Kidney (tissue), 14 donors: ENCODE results near the gene ZG16B. TPM values are rescaled to one million over a fixed set of nuclear protein-coding genes. Genes with fewer than 3 reads are reported as not detected.

Experiments used
- DNase-seq, 5 donors: peaks; one replicate each; pipeline ENCODE4 v3.0.0-alpha.2; 2013 to 2020
- FAIRE-seq: peaks from 2 replicates; lab custom pipeline; 2012; peaks lifted over from hg19 to GRCh38; lab: Jason Lieb, UNC
- H3K27ac ChIP-seq, 2 donors: one replicate each; pipeline ENCODE4 v1.7.0; 2013; ENCODE audit warnings: low read depth in 2 of 2, low read length in 2 of 2, inconsistent platforms in 1 of 2
- H3K27me3 ChIP-seq: one replicate; pipeline ENCODE4 v1.7.1; 2013; ENCODE audit warnings: low read length, inconsistent platforms; ENCODE audit not compliant: control insufficient read depth, insufficient read depth
- H3K36me3 ChIP-seq, 3 donors: one replicate each; pipeline versions ENCODE4 v1.7.0 to v1.7.1; 2013; ENCODE audit warnings: low read length in 3 of 3, control low read depth in 1 of 3, inconsistent platforms in 1 of 3; ENCODE audit not compliant: insufficient read depth in 3 of 3, control insufficient read depth in 2 of 3
- H3K4me1 ChIP-seq, 3 donors: one replicate each; pipeline versions ENCODE4 v1.7.0 to v1.7.1; 2013; ENCODE audit warnings: low read length in 3 of 3, inconsistent platforms in 1 of 3, low read depth in 1 of 3; ENCODE audit not compliant: control insufficient read depth in 2 of 3, insufficient read depth in 2 of 3
- H3K4me3 ChIP-seq, 3 donors: one replicate each; pipeline versions ENCODE4 v1.7.0 to v1.8.1; 2013; ENCODE audit warnings: low read length in 3 of 3, control low read depth in 1 of 3, inconsistent platforms in 1 of 3
- H3K9ac ChIP-seq, 3 donors: one replicate each; pipeline versions ENCODE4 v1.7.0 to v1.7.1; 2013; ENCODE audit warnings: low read length in 3 of 3, control low read depth in 1 of 3, inconsistent platforms in 1 of 3
- H3K9me3 ChIP-seq, 3 donors: one replicate each; pipeline versions ENCODE4 v1.7.0 to v1.7.1; 2013; ENCODE audit warnings: low read length in 3 of 3, control low read depth in 1 of 3, inconsistent platforms in 1 of 3; ENCODE audit not compliant: control insufficient read depth in 2 of 3, insufficient read depth in 1 of 3
- CTCF ChIP-seq: IDR thresholded peaks from 3 replicates; pipeline ENCODE4 v1.5.1; 2012; ENCODE audit warnings: mild to moderate bottlenecking, moderate library complexity, borderline replicate concordance; ENCODE audit not compliant: insufficient read depth; ENCODE audit errors: extremely low read depth
- intact Hi-C: fragments of 100-400 bp; cut with DNase I; formaldehyde crosslinking; loops from one replicate; pipeline ENCODE4 v1.11.1; 2022
- polyA plus RNA-seq: library from polyadenylated mRNA; stranded (reverse); fragments of 350-450 nt; fragmentation: Illumina TruSeq; extraction: RNeasy Lipid Tissue Mini Kit (QIAGEN cat#74804); gene quantifications from one replicate; pipeline ENCODE4 v1.2.3, GENCODE V29; 2014; ENCODE audit warnings: low read depth, low replicate concordance; ENCODE audit not compliant: insufficient read depth
- total RNA-seq: library from RNA; stranded (reverse); fragmentation: NEBNext Ultra II Directional; extraction: Animal tissue kit (Norgen Biotek cat#: 25700); gene quantifications from one replicate; pipeline ENCODE4 v1.2.1, GENCODE V29; 2021
- donor health status: control.
- donor health status: control.
- donor health status: control.
- donor health status: control.
- donor health status: control.
- donor health status: DM: yes; HTN: yes; CAD: no.
- donor health status: Normal renal cell carcinoma (clear cell type).

The ZG16B gene
- total and polyA plus RNA-seq, 2 donors from 2014 or later: 0.69 to 0.98 TPM

DNA sequence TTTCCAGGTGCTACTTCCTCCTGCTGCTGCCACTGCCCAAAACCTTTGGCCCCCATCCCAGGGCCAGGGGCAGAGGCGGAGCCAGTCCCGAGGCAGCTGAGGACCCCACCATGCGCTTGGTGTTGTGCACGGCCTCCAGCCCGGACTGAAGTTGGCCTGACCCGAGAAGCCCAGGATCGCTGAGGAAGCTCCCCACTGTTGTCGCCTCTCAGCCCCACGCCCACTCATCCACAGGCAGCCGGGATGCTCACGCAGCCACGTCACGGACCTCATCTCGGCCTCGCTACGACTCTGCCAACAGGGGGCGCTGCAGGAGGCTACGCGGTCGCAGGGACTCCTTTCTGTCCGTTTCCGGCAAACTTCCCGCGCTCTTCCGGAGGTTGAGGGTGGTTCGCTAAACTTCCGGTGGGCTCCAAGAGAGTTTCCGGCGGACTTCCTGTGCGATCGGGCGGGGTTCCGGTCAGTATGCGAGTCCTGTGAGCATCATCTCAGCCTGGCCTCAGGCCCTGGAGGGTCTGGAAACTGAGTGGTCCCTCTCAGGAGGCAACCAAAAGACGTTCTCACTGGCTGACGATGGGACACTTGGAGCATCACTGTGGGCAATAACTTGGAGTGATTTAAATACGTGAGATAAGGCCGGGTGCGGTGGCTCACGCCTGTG is 12.4 kb downstream of the ZG16B start:
- H3K27ac ChIP-seq: no peak overlapping the region
- peak in 4 of 5 donors; percentile 43 to 88 (median 66) for DNase-seq
- peaks cover 0 to 4% (median 0%) of the 10 kb centered on the region in 3 donors for H3K4me1 ChIP-seq
- FAIRE-seq: no peak
- H3K36me3 ChIP-seq: no peaks in the 10 kb centered on the region
- H3K9ac ChIP-seq: peak overlapping the region in 1 of 3 donors; percentile 20
- peak; percentile 25 for TF ChIP-seq CTCF
- no peaks in the 10 kb centered on the region for H3K9me3 ChIP-seq
- intact Hi-C loops: no loop called here
- no peaks in the 10 kb centered on the region for H3K27me3 ChIP-seq
- H3K4me3 ChIP-seq: peak overlapping the region in 1 of 3 donors; percentile 28

GRCh38 chr16:2843526-2843925 is 13.4 kb downstream of the ZG16B start:
- FAIRE-seq: no peak
- Histone ChIP-seq H3K4me1 (peaks cover 0 to 4% (median 0%) of the 10 kb centered on the region in 3 donors), H3K27ac (no peak overlapping the region), H3K36me3 (no peaks in the 10 kb centered on the region), H3K9me3 (no peaks in the 10 kb centered on the region), H3K27me3 (no peaks in the 10 kb centered on the region), H3K4me3 (no peak overlapping the region), H3K9ac (no peak overlapping the region)
- intact Hi-C loops: no loop called here
- TF ChIP-seq CTCF: no peak
- no peak for DNase-seq

GRCh38 chr16:2845116-2845515 is 15.0 kb downstream of the ZG16B start:
- intact Hi-C loops: no loop called here
- DNase-seq (no peak), FAIRE-seq (no peak)
- no peak overlapping the region for H3K9ac ChIP-seq
- H3K4me3 ChIP-seq: no peak overlapping the region
- H3K4me1 ChIP-seq: peaks cover 0 to 4% (median 0%) of the 10 kb centered on the region in 3 donors
- H3K27ac ChIP-seq: no peak overlapping the region
- H3K36me3 ChIP-seq: no peaks in the 10 kb centered on the region
- H3K9me3 ChIP-seq: no peaks in the 10 kb centered on the region
- TF ChIP-seq CTCF: no peak
- peaks cover 2% of the 10 kb centered on the region for H3K27me3 ChIP-seq
